ENCODE measurements around the gene LTBP2. TPM values are rescaled to one million over a fixed set of nuclear protein-coding genes. Genes with fewer than 3 reads are reported as not detected.

The LTBP2 gene
- total RNA-seq, 1 experiment from 2014 or later = 124 TPM

- Histone ChIP-seq H3K4me2 (no peak overlapping the region), H3K9me2 (ENCODE audit: insufficient read depth) (no peaks in the 10 kb centered on the region), H3F3A (ENCODE audit: insufficient read depth, low read depth) (no peaks in the 10 kb centered on the region; the same call in 1 of the 2 replicates), H3K4me3 (no peak overlapping the region), H3K27ac (no peak overlapping the region), H3K9me3 (ENCODE audit: insufficient read depth, low read depth) (no peaks in the 10 kb centered on the region), H3K79me2 (ENCODE audit: low read depth) (no peaks in the 10 kb centered on the region), H2AFZ (no peak overlapping the region), H4K20me1 (ENCODE audit: insufficient read depth) (no peaks in the 10 kb centered on the region), H3K27me3 (ENCODE audit: insufficient read depth, low read depth) (no peaks in the 10 kb centered on the region), H3K36me3 (ENCODE audit: low read depth) (no peaks in the 10 kb centered on the region), H3K4me1 (replicated peaks; ENCODE audit: insufficient read depth) (peaks cover 9% of the 10 kb centered on the region)
- intact Hi-C loops (cut with micrococcal nuclease; ENCODE audit: unreplicated experiment) = no loop called here
- ChIA-PET POLR2A (ENCODE audit: unreplicated experiment) (no interaction called here), CTCF (interaction anchor here (0.6 to 1.4 kb wide), 4 partner anchors 9 to 24 kb away, joined by 3 to 6 read pairs (median 4); no protein-coding TSS in a partner anchor)
- no TSS peak for BruUV-seq (replicated peaks)
- TF ChIP-seq, protein P1, sequence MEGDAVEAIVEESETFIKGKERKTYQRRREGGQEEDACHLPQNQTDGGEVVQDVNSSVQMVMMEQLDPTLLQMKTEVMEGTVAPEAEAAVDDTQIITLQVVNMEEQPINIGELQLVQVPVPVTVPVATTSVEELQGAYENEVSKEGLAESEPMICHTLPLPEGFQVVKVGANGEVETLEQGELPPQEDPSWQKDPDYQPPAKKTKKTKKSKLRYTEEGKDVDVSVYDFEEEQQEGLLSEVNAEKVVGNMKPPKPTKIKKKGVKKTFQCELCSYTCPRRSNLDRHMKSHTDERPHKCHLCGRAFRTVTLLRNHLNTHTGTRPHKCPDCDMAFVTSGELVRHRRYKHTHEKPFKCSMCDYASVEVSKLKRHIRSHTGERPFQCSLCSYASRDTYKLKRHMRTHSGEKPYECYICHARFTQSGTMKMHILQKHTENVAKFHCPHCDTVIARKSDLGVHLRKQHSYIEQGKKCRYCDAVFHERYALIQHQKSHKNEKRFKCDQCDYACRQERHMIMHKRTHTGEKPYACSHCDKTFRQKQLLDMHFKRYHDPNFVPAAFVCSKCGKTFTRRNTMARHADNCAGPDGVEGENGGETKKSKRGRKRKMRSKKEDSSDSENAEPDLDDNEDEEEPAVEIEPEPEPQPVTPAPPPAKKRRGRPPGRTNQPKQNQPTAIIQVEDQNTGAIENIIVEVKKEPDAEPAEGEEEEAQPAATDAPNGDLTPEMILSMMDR (conservative IDR thresholded peaks at IDR 0.05) = no peak
- TF ChIP-seq EZH2 (IDR thresholded peaks at IDR 0.05; ENCODE audit: low read depth) = no peak
- DNase-seq = no peak
These were observed 26.9 kb upstream of the LTBP2 start for GRCh38 chr14:74638966-74639365.

GRCh38 chr14:74638066-74638465, 26.0 kb upstream of the LTBP2 start:
- no peak overlapping the region for H3K4me2 ChIP-seq
- BruUV-seq (replicated peaks) = no TSS peak

DNA sequence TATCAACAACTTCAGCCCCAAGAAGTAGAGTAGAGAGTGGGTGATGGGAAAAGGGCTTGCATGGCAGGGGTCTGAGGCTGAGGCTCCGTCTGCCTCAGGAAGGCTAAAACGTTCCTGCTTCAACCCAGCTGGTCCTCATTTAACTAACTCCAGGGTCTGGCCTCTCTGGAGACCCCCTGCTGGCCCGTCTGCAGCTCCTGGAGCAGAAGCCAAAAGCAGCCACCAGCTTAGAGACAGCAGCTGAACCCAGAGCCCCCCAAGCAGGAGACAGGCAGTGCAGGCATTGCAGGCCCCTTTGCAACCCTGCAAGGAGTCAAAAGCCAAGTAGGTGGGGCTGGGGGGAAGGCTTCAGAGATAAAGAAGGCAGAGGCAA, 25.1 kb upstream of the LTBP2 start:
- H3K36me3 ChIP-seq (ENCODE audit: low read depth) = no peaks in the 10 kb centered on the region
- H3K27me3 ChIP-seq (ENCODE audit: insufficient read depth, low read depth) = no peaks in the 10 kb centered on the region
- TF ChIP-seq, protein P1 (conservative IDR thresholded peaks at IDR 0.05) = no peak
- no peak for TF ChIP-seq EZH2 (IDR thresholded peaks at IDR 0.05; ENCODE audit: low read depth)
- no peak for DNase-seq
- H3K9me3 ChIP-seq (ENCODE audit: insufficient read depth, low read depth) = no peaks in the 10 kb centered on the region
- peaks cover 9% of the 10 kb centered on the region for H3K4me1 ChIP-seq (replicated peaks; ENCODE audit: insufficient read depth)
- BruUV-seq (replicated peaks) = no TSS peak
- H3K4me2 ChIP-seq = no peak overlapping the region
- H3F3A ChIP-seq (ENCODE audit: insufficient read depth, low read depth) = no peaks in the 10 kb centered on the region; the same call in 1 of the 2 replicates
- POLR2A ChIA-PET (ENCODE audit: unreplicated experiment) = interaction anchor here (0.6 kb wide), 1 partner anchor 22 kb away, joined by 4 read pairs; no protein-coding TSS in a partner anchor
- no peak overlapping the region for H3K27ac ChIP-seq
- no peaks in the 10 kb centered on the region for H3K79me2 ChIP-seq (ENCODE audit: low read depth)
- no peaks in the 10 kb centered on the region for H3K9me2 ChIP-seq (ENCODE audit: insufficient read depth)
- no peak overlapping the region for H2AFZ ChIP-seq
- H4K20me1 ChIP-seq (ENCODE audit: insufficient read depth) = no peaks in the 10 kb centered on the region
- H3K4me3 ChIP-seq = no peak overlapping the region
- CTCF ChIA-PET = no interaction called here
- intact Hi-C loops (cut with micrococcal nuclease; ENCODE audit: unreplicated experiment) = no loop called here

More at GRCh38 chr14:74638066-74638465, 26.0 kb upstream of the LTBP2 start:
- no peak for DNase-seq
- H3K4me3 ChIP-seq = no peak overlapping the region
- no peak overlapping the region for H3K27ac ChIP-seq
- no peaks in the 10 kb centered on the region for H3K9me3 ChIP-seq (ENCODE audit: insufficient read depth, low read depth)
- intact Hi-C loops (cut with micrococcal nuclease; ENCODE audit: unreplicated experiment) = no loop called here
- ChIA-PET POLR2A (ENCODE audit: unreplicated experiment) (interaction anchor here (0.5 to 0.7 kb wide), 2 partner anchors 498 to 790 kb away, joined by 5 to 9 read pairs; partner anchors contain the start of gene JDP2), CTCF (no interaction called here)
- H3K9me2 ChIP-seq (ENCODE audit: insufficient read depth) = no peaks in the 10 kb centered on the region
- no peaks in the 10 kb centered on the region for H3K79me2 ChIP-seq (ENCODE audit: low read depth)
- no peak for TF ChIP-seq EZH2 (IDR thresholded peaks at IDR 0.05; ENCODE audit: low read depth)
- TF ChIP-seq, protein P1 (conservative IDR thresholded peaks at IDR 0.05) = no peak
- no peaks in the 10 kb centered on the region for H4K20me1 ChIP-seq (ENCODE audit: insufficient read depth)
- H3F3A ChIP-seq (ENCODE audit: insufficient read depth, low read depth) = no peaks in the 10 kb centered on the region; the same call in none of the 2 replicates
- no peak overlapping the region for H2AFZ ChIP-seq
- H3K4me1 ChIP-seq (replicated peaks; ENCODE audit: insufficient read depth) = peaks cover 9% of the 10 kb centered on the region
- no peaks in the 10 kb centered on the region for H3K27me3 ChIP-seq (ENCODE audit: insufficient read depth, low read depth)
- H3K36me3 ChIP-seq (ENCODE audit: low read depth) = no peaks in the 10 kb centered on the region

Measured in PC-9 (cell line).